WTC11 (cell line): ENCODE data around the gene PDE11A. TPM values are rescaled to one million over a fixed set of nuclear protein-coding genes. Genes with fewer than 3 reads are reported as not detected.

Source experiments
- ATF1 ChIP-seq: sonication (generic); formaldehyde crosslinking; IDR thresholded peaks from 2 replicates; pipeline ENCODE4 v1.8.1; 2023; ENCODE audit warnings: mild to moderate bottlenecking, moderate library complexity, missing genetic modification reagents
- E2F1 ChIP-seq: sonication (generic); formaldehyde crosslinking; IDR thresholded peaks from 2 replicates; pipeline ENCODE4 v1.8.0; 2022; ENCODE audit warnings: mild to moderate bottlenecking, missing genetic modification reagents
- JAZF1 ChIP-seq: fragments of 250-450 bp; sonication (Bioruptor Pico); IDR thresholded peaks from 2 replicates; pipeline ENCODE4 v1.9.0; 2021; ENCODE audit warnings: moderate library complexity, mild to moderate bottlenecking, inconsistent platforms
- JUN ChIP-seq: sonication (generic); formaldehyde crosslinking; IDR thresholded peaks from 2 replicates; pipeline ENCODE4 v1.8.0; 2023; ENCODE audit warnings: mild to moderate bottlenecking, missing genetic modification reagents
- MAX ChIP-seq: sonication (generic); formaldehyde crosslinking; IDR thresholded peaks from 2 replicates; pipeline ENCODE4 v1.8.0; 2022; ENCODE audit warnings: mild to moderate bottlenecking, missing genetic modification reagents
- MYBL2 ChIP-seq: sonication (generic); formaldehyde crosslinking; IDR thresholded peaks from 2 replicates; pipeline ENCODE4 v1.8.1; 2023; ENCODE audit warnings: mild to moderate bottlenecking, moderate library complexity, missing genetic modification reagents
- PREB ChIP-seq: sonication (generic); formaldehyde crosslinking; IDR thresholded peaks from 2 replicates; pipeline ENCODE4 v1.8.1; 2022; ENCODE audit warnings: mild to moderate bottlenecking, missing genetic modification reagents, moderate library complexity, borderline replicate concordance
- SP1 ChIP-seq: sonication (generic); formaldehyde crosslinking; conservative IDR thresholded peaks from 2 replicates; pipeline ENCODE4 v1.8.1; 2022; ENCODE audit warnings: missing genetic modification reagents
- TP53 ChIP-seq: sonication (generic); formaldehyde crosslinking; IDR thresholded peaks from 2 replicates; pipeline ENCODE4 v1.8.1; 2023; ENCODE audit warnings: mild to moderate bottlenecking, missing genetic modification reagents
- USF1 ChIP-seq: sonication (generic); formaldehyde crosslinking; IDR thresholded peaks from 2 replicates; pipeline ENCODE4 v1.8.0; 2022; ENCODE audit warnings: mild to moderate bottlenecking, missing genetic modification reagents
- ZBTB21 ChIP-seq: sonication (generic); formaldehyde crosslinking; IDR thresholded peaks from 2 replicates; pipeline ENCODE4 v1.8.1; 2023; ENCODE audit warnings: mild to moderate bottlenecking, missing genetic modification reagents, borderline replicate concordance
- ZNF317 ChIP-seq: sonication (generic); formaldehyde crosslinking; IDR thresholded peaks from 2 replicates; pipeline ENCODE4 v1.8.1; 2023; ENCODE audit warnings: low read depth, mild to moderate bottlenecking, moderate library complexity, missing genetic modification reagents, borderline replicate concordance
- ZNF423 ChIP-seq: fragments of 250-450 bp; sonication (Bioruptor Pico); IDR thresholded peaks from 2 replicates; pipeline ENCODE4 v2.1.2; 2022; ENCODE audit warnings: mild to moderate bottlenecking, moderate library complexity
- total RNA-seq: library from RNA; stranded (reverse); gene quantifications from 3 replicates; pipeline ENCODE4 v1.2.3, GENCODE V29; 2021
- TF ChIP-seq, protein P1 (sequence below): sonication (generic); formaldehyde crosslinking; IDR thresholded peaks from 2 replicates; pipeline ENCODE4 v1.8.1; 2022; ENCODE audit warnings: low read depth, mild to moderate bottlenecking, moderate library complexity, missing genetic modification reagents, borderline replicate concordance
- TF ChIP-seq, protein P2 (sequence below): sonication (generic); formaldehyde crosslinking; IDR thresholded peaks from 2 replicates; pipeline ENCODE4 v1.8.1; 2023; ENCODE audit warnings: mild to moderate bottlenecking, missing genetic modification reagents
- TF ChIP-seq, protein P3 (sequence below): sonication (generic); formaldehyde crosslinking; IDR thresholded peaks from 2 replicates; pipeline ENCODE4 v1.8.0; 2022; ENCODE audit warnings: missing genetic modification reagents
- TF ChIP-seq, protein P4 (sequence below): sonication (generic); formaldehyde crosslinking; IDR thresholded peaks from 2 replicates; pipeline ENCODE4 v1.8.1; 2022; ENCODE audit warnings: low read depth, missing genetic modification reagents, borderline replicate concordance
- TF ChIP-seq, protein P5 (sequence below): sonication (generic); formaldehyde crosslinking; IDR thresholded peaks from 2 replicates; pipeline ENCODE4 v1.8.1; 2023; ENCODE audit warnings: mild to moderate bottlenecking, missing genetic modification reagents, borderline replicate concordance

Gene PDE11A
- total RNA-seq, 1 experiment from 2014 or later = 0.13 TPM

DNA sequence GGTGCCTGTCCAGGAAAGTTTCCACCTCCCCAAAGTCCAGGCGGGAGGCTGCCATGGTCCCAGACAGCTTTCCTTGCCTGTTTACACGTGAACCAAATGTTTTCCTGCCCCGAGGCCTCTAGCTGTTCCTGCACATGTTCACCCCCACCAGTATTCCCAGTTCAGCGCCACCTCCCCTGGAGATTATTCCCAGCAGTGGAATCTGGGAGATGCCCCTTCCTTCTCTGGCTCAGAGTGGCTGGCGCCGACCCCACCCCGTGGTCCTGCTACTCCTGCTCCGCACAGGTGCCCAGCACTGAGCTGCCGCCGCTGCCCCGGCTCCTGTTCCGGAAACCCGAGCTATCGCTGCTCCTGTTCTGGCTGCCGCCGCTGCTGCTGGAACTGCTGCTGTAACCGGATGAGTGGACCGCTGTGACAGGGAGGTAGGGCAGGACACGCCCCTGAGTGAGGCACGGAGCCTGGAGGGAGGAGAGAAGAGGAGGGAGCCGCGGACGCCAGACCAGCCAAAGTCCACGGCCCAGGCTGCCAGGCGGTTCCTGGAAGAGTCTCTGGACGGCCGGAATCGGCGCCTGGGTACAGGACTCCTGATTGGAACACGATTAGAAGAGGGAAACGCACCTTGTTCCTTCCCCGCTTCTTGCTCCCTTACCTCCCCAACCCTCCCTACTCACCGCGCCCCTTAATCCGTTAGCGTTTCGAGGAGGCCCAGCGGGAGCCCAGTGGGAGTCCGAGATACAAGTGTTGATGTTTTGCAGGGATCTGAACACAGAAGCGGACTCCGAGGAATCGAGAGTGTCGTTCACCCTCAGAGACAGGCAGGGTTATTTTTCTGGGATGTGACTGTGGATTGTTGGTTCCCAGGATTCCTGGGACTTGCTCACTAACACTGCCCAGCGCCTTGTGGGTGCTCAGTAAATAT is at the start of gene PDE11A (continued):
- no peak for TF ChIP-seq E2F1 (CRISPR knock-in tag)
- no peak for TF ChIP-seq ZNF317 (CRISPR knock-in tag)
- TF ChIP-seq, protein P1, sequence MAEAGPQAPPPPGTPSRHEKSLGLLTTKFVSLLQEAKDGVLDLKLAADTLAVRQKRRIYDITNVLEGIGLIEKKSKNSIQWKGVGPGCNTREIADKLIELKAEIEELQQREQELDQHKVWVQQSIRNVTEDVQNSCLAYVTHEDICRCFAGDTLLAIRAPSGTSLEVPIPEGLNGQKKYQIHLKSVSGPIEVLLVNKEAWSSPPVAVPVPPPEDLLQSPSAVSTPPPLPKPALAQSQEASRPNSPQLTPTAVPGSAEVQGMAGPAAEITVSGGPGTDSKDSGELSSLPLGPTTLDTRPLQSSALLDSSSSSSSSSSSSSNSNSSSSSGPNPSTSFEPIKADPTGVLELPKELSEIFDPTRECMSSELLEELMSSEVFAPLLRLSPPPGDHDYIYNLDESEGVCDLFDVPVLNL (CRISPR knock-in tag) = no peak
- no peak for TF ChIP-seq USF1 (CRISPR knock-in tag)
- TF ChIP-seq, protein P2, sequence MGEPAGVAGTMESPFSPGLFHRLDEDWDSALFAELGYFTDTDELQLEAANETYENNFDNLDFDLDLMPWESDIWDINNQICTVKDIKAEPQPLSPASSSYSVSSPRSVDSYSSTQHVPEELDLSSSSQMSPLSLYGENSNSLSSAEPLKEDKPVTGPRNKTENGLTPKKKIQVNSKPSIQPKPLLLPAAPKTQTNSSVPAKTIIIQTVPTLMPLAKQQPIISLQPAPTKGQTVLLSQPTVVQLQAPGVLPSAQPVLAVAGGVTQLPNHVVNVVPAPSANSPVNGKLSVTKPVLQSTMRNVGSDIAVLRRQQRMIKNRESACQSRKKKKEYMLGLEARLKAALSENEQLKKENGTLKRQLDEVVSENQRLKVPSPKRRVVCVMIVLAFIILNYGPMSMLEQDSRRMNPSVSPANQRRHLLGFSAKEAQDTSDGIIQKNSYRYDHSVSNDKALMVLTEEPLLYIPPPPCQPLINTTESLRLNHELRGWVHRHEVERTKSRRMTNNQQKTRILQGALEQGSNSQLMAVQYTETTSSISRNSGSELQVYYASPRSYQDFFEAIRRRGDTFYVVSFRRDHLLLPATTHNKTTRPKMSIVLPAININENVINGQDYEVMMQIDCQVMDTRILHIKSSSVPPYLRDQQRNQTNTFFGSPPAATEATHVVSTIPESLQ = no peak
- TF ChIP-seq, protein P3, sequence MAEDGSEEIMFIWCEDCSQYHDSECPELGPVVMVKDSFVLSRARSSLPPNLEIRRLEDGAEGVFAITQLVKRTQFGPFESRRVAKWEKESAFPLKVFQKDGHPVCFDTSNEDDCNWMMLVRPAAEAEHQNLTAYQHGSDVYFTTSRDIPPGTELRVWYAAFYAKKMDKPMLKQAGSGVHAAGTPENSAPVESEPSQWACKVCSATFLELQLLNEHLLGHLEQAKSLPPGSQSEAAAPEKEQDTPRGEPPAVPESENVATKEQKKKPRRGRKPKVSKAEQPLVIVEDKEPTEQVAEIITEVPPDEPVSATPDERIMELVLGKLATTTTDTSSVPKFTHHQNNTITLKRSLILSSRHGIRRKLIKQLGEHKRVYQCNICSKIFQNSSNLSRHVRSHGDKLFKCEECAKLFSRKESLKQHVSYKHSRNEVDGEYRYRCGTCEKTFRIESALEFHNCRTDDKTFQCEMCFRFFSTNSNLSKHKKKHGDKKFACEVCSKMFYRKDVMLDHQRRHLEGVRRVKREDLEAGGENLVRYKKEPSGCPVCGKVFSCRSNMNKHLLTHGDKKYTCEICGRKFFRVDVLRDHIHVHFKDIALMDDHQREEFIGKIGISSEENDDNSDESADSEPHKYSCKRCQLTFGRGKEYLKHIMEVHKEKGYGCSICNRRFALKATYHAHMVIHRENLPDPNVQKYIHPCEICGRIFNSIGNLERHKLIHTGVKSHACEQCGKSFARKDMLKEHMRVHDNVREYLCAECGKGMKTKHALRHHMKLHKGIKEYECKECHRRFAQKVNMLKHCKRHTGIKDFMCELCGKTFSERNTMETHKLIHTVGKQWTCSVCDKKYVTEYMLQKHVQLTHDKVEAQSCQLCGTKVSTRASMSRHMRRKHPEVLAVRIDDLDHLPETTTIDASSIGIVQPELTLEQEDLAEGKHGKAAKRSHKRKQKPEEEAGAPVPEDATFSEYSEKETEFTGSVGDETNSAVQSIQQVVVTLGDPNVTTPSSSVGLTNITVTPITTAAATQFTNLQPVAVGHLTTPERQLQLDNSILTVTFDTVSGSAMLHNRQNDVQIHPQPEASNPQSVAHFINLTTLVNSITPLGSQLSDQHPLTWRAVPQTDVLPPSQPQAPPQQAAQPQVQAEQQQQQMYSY (CRISPR knock-in tag) = 0 out of 2 replicates have a peak, but pooled peaks have one; percentile 30
- TF ChIP-seq, protein P4, sequence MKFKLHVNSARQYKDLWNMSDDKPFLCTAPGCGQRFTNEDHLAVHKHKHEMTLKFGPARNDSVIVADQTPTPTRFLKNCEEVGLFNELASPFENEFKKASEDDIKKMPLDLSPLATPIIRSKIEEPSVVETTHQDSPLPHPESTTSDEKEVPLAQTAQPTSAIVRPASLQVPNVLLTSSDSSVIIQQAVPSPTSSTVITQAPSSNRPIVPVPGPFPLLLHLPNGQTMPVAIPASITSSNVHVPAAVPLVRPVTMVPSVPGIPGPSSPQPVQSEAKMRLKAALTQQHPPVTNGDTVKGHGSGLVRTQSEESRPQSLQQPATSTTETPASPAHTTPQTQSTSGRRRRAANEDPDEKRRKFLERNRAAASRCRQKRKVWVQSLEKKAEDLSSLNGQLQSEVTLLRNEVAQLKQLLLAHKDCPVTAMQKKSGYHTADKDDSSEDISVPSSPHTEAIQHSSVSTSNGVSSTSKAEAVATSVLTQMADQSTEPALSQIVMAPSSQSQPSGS (CRISPR knock-in tag) = no peak
- TF ChIP-seq JAZF1 (CRISPR knock-in tag) = no peak
- TF ChIP-seq, protein P5, sequence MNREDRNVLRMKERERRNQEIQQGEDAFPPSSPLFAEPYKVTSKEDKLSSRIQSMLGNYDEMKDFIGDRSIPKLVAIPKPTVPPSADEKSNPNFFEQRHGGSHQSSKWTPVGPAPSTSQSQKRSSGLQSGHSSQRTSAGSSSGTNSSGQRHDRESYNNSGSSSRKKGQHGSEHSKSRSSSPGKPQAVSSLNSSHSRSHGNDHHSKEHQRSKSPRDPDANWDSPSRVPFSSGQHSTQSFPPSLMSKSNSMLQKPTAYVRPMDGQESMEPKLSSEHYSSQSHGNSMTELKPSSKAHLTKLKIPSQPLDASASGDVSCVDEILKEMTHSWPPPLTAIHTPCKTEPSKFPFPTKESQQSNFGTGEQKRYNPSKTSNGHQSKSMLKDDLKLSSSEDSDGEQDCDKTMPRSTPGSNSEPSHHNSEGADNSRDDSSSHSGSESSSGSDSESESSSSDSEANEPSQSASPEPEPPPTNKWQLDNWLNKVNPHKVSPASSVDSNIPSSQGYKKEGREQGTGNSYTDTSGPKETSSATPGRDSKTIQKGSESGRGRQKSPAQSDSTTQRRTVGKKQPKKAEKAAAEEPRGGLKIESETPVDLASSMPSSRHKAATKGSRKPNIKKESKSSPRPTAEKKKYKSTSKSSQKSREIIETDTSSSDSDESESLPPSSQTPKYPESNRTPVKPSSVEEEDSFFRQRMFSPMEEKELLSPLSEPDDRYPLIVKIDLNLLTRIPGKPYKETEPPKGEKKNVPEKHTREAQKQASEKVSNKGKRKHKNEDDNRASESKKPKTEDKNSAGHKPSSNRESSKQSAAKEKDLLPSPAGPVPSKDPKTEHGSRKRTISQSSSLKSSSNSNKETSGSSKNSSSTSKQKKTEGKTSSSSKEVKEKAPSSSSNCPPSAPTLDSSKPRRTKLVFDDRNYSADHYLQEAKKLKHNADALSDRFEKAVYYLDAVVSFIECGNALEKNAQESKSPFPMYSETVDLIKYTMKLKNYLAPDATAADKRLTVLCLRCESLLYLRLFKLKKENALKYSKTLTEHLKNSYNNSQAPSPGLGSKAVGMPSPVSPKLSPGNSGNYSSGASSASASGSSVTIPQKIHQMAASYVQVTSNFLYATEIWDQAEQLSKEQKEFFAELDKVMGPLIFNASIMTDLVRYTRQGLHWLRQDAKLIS = no peak
- peak; percentile 77 for TF ChIP-seq MAX (CRISPR knock-in tag)
- TF ChIP-seq ZBTB21 (CRISPR knock-in tag) = no peak
- TF ChIP-seq SP1 (CRISPR knock-in tag) = no peak
- no peak for TF ChIP-seq ZNF423 (CRISPR knock-in tag)
- 0 out of 2 replicates have a peak, but pooled peaks have one; percentile 19 for TF ChIP-seq MYBL2 (CRISPR knock-in tag)
- no peak for TF ChIP-seq JUN (CRISPR knock-in tag)
- no peak for TF ChIP-seq ATF1
- no peak for TF ChIP-seq PREB
- TF ChIP-seq TP53 = no peak
